Suprapubic skin (tissue), 3 donors: ENCODE results near the gene ANK3.

Source experiments
- CTCF ChIP-seq, 2 donors: fragments of 200-600 bp in 1 of 2; fragments of 450-650 bp in 1 of 2; sonication (generic) in 1 of 2; IDR thresholded peaks; one replicate each; pipeline ENCODE4 v1.5.1; 2016 to 2019; ENCODE audit warnings: antibody characterized with exemption in 2 of 2, mild to moderate bottlenecking in 1 of 2, moderate library complexity in 1 of 2
- POLR2AphosphoS5 ChIP-seq, 3 donors: sonication (generic); formaldehyde crosslinking; IDR thresholded peaks; one replicate each; pipeline ENCODE4 v1.6.1; 2017; ENCODE audit warnings: antibody characterized with exemption in 3 of 3

GRCh38 chr10:60124536-60124935 lies 265.1 kb downstream of the ANK3 start:
- no peak for TF ChIP-seq POLR2AphosphoS5 (IDR thresholded peaks at IDR 0.05)
- TF ChIP-seq CTCF (IDR thresholded peaks at IDR 0.05) = no peak
